CD4-positive, alpha-beta T cell treated with Interleukin-15 for 1 hour (primary cell): ENCODE measurements around the gene NOC3L.

Experiments used
- DNase-seq: peaks from one replicate; pipeline ENCODE4 v3.0.0-alpha.2; 2020

The NOC3L gene

DNA sequence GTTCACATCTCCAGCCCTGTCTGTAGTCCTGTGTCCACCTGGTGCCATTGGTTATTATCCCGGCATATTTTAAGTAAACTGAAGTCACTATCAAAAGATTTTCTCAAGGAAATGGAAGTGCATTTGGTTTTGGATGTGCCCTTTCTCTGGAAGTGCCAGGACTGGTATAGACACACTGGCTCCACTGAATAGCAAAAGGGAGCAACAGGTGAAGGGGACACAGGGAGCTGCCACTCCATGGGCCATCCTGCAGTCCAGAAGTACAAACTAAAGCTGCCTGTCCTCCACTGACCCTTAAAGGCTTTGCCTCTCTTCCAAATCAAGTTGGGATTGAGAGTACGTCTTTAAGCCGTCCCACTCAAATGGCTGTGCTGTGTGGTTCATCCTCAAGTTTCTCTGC, 62.7 kb downstream of the NOC3L start:
- no peak for DNase-seq

DNA sequence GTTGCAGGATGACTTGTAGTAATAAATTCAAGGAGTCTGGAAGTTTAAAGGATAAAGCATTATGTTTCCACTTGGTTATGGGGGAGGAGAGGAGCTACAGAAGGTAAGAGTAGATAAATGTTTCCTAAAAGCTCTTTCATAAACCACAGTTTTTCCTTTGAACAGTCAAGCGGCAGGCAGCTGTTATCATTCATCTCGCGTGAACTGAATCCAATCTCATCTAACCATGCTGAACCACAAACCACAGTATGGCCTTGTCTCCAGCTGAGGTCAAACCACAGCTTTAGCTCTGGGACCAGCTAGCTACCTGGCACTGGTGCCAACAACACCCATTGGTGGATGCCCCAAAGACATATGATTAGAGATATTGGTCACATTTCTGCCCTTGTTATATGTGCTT, 63.3 kb downstream of the NOC3L start:
- no peak for DNase-seq

DNA sequence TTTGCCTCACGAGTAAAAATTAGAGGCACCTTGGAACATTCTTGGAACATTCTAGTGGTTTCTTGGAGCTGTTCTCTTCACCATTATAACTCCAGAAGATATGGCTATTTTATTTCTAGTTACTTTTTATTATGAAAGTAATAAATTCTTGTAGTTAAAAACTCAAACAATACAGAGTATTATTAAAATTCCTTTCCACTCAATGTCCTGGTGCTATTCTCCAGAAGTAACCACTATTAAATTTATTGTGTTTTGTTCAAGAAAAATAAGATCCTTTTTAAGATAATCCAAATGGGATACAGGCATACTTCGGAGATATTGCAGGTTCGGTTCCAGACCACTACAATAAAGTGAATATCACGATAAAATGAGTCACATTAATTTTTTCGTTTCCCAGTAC, 68.6 kb downstream of the NOC3L start:
- DNase-seq, result no peak

DNA sequence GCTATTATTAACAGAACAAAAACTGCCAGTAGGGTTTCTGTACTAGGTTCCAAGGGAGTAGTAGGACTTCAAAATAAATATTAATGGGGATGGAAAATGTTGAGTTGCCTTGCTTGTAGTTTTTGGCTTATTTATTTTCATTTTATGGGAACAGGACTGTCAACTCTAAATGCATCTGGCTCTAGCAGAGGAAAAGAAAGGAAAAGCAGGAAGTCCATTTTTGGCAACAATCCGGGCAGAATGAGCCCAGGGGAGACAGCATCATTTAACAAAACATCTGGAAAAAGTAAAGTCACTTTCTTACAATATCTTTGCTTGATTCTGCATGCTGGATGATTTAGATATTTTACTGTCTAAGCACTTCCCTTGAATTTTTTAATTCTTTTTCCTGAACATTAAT, 69.4 kb downstream of the NOC3L start:
- no peak for DNase-seq

DNA sequence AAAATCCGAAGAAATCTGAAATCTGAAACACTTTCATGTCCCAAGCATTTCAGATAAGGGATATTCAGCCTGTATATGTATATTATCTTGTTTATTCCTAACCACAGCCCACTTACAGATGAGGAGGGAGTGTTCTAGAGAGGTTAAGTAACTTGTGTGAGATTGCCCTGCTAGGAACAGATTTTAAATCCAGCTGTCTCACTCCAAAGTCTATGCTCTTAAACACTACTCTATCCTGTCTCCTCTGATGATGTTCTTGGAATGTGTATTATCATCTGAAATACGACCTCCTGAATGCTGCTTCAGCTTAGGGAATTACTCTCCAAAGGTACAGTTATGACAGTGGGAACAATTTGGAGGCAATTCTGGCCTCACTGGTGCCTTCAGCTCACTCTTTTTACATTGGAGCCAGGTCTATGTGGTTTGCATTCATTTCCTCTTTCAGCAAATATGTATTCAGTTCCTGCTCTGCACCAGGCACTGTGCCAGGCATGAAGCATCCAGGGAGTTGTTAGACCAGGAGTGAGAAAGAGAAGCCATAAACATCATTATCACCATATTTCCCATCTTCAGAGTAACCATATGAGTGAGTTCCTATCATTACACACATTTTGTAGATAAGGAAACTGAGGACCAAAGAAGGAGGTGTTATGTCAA, 70.2 kb downstream of the NOC3L start:
- DNase-seq, result no peak

DNA sequence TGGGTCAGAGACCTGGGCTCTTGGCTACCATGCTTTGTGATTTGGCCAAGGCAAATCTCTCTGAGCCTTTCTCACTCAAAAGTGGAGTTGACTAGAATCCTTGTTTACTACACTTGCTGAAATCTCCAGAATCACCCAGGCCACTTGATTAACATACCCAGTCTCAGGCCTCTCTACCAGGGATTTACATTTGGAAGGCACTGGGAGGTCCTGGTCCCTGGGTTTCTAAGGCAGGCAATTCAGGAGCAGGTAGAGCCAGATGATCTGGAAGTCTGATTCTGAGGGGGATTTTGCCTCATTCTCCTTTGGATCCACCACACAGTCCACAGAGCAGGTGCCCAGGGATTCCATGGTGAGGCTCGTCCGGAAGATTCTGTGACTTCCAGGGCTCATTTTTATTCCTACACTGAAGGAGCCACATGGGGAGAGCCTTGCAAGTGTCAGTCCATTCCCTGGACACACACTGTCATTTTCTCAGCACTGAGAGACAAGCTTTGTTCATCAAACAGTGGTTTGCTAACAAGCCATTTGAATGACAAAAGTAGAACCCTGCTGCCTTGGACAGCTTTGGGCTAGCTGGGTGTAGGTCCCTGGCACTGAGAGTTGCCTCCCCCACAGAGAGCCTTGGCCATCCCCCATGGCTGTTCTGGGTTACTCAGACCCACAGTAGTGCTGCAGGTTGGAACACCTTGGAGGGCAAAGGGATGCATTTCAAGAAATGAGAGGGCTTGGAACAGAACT, 74.2 kb downstream of the NOC3L start:
- no peak for DNase-seq

DNA sequence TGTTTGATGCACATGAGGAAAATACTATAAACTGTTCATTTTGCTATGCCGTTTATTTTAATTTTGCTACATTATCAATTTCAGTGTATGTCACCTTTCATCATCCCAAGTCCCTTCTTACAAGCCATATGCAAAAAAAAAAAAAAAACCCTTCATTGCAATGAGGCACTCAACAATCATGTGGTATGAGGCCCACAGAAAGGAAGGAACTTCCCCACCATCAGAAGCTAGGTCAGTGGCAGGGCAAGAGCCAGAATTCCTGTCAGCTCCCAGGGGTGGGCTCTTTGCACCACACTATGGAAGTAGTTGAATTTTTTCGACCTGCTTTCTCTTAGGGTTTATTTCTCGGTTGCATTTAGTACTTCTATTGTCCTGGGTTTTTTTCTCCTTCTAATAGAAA, 75.4 kb downstream of the NOC3L start:
- DNase-seq, result no peak

DNA sequence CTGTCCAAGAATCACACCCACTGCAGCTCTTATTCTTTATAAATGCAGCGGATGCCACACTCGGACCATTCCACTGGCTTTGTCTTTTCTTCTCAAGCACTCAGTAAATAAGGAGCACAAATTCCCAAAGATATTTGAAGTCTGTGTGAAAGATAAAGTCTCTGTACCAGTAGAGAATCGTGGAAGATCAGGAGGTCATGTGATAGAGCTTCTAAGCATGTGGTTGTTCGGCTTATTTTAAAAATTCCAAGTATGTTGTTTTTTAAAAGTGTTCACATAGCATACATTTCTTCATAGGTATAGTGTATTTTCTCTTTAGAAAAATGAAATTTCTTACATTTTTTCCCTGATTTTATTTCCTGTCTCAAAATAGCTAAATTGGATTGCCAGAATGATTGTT, 75.8 kb downstream of the NOC3L start:
- no peak for DNase-seq

DNA sequence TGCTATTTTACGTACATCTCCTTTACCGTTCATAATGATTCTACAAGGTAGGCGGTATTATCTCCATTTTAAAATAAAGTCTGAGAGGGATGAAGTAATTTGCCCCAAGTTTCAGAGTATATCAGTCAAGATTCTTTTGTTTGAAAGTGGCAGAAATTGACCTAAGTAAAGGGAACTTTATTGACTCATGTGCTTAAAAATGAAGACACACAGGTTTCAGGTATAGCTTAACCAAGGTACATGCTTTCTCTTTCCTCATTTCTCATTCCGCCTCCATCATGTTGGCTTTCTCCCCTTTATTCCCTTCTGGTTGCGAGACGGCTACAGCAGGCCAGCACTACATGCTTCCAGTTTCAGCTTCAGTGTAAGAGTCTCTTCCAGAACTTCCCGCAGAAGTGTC, 77.5 kb downstream of the NOC3L start:
- DNase-seq, result no peak
